Measurements from ENCODE around the gene DAZAP2.

- TF ChIP-seq CTCF (conservative IDR thresholded peaks at IDR 0.05) (no peak), ZFX (IDR thresholded peaks at IDR 0.05) (no peak)
These were observed 22.0 kb upstream of the DAZAP2 start for GRCh38 chr12:51216642-51217041.

Data from C4-2B (cell line).